GM21526 (cell line): ENCODE results near the gene TBR1.
A peak's percentile ranks its signal among the peaks of the same experiment; 100 is the strongest.

ENCODE experiments used
- ATAC-seq: cut with Tn5 transposase; IDR thresholded peaks from one replicate; pipeline ENCODE4 v1.9.1; 2021; ENCODE audit warnings: moderate library complexity; ENCODE audit not compliant: unreplicated experiment, low FRiP score

Gene TBR1

GRCh38 chr2:161415987-161416707 lies at the start of gene TBR1:
Gene TBR1, plus strand, starts transcription at chr2:161416297. Its CDS starts 114 bp downstream, at chr2:161416411.
- ATAC-seq, result no peak

GRCh38 chr2:161367675-161368074 lies 48.4 kb upstream of the TBR1 start:
- ATAC-seq, result no peak

- no peak for ATAC-seq
Observed at GRCh38 chr2:161369311-161369710, 46.8 kb upstream of the TBR1 start.

- ATAC-seq, result no peak
Observed at GRCh38 chr2:161370981-161371380, 45.1 kb upstream of the TBR1 start.

GRCh38 chr2:161371869-161372268 lies 44.2 kb upstream of the TBR1 start:
- ATAC-seq, result no peak

GRCh38 chr2:161373942-161374341 lies 42.2 kb upstream of the TBR1 start:
- ATAC-seq, result no peak

GRCh38 chr2:161374446-161374845 lies 41.7 kb upstream of the TBR1 start:
- no peak for ATAC-seq

GRCh38 chr2:161379740-161380139 lies 36.4 kb upstream of the TBR1 start:
- no peak for ATAC-seq

GRCh38 chr2:161381546-161381945 lies 34.6 kb upstream of the TBR1 start:
- ATAC-seq, result no peak

- ATAC-seq, result no peak
Observed at GRCh38 chr2:161382747-161383146, 33.4 kb upstream of the TBR1 start.

- peak; percentile 76 for ATAC-seq
Observed at GRCh38 chr2:161384864-161385263, 31.2 kb upstream of the TBR1 start.

GRCh38 chr2:161386228-161386824 lies 29.8 kb upstream of the TBR1 start:
- ATAC-seq, result peak; percentile 41

GRCh38 chr2:161388146-161388779 lies 27.8 kb upstream of the TBR1 start:
- peak; percentile 44 for ATAC-seq

- no peak for ATAC-seq
Observed at GRCh38 chr2:161391737-161392506, 24.2 kb upstream of the TBR1 start.

GRCh38 chr2:161400076-161400475 lies 16.0 kb upstream of the TBR1 start:
- ATAC-seq, result no peak

- no peak for ATAC-seq
Observed at GRCh38 chr2:161402297-161402696, 13.8 kb upstream of the TBR1 start.

- no peak for ATAC-seq
Observed at GRCh38 chr2:161406316-161406715, 9.8 kb upstream of the TBR1 start.

GRCh38 chr2:161407597-161407996 lies 8.5 kb upstream of the TBR1 start:
- ATAC-seq, result no peak

- no peak for ATAC-seq
Observed at GRCh38 chr2:161409308-161409907, 6.7 kb upstream of the TBR1 start.

GRCh38 chr2:161412346-161412745 lies 3.8 kb upstream of the TBR1 start:
- no peak for ATAC-seq
